Osteoblast (primary cell): ENCODE results near the gene DUSP7. TPM values are rescaled to one million over a fixed set of nuclear protein-coding genes. Genes with fewer than 3 reads are reported as not detected.

Source experiments
- DNase-seq: peaks from one replicate; pipeline ENCODE4 v3.0.0; 2011; ENCODE audit warnings: low spot score, mixed read lengths; ENCODE audit not compliant: insufficient read length; ENCODE audit errors: missing footprints
- H2AFZ ChIP-seq: 2 replicates; pipeline ENCODE4 v1.6.0; 2011; ENCODE audit warnings: mild to moderate bottlenecking, low read length
- H3K27ac ChIP-seq: 2 replicates; pipeline ENCODE4 v1.5.1; 2011; ENCODE audit warnings: mild to moderate bottlenecking, low read depth, low read length, moderate library complexity
- H3K27me3 ChIP-seq: 2 replicates; pipeline ENCODE4 v1.6.0; 2012; ENCODE audit warnings: mild to moderate bottlenecking, control low read depth, inconsistent platforms, low read length, moderate library complexity; ENCODE audit not compliant: insufficient read depth
- H3K36me3 ChIP-seq: 2 replicates; pipeline ENCODE4 v1.5.1; 2011; ENCODE audit warnings: mild to moderate bottlenecking, low read length, control low read depth, moderate library complexity; ENCODE audit not compliant: insufficient read depth
- H3K4me1 ChIP-seq: 2 replicates; pipeline ENCODE4 v1.5.1; 2011; ENCODE audit warnings: mild to moderate bottlenecking, low read length, control low read depth, moderate library complexity; ENCODE audit not compliant: insufficient read depth
- H3K4me2 ChIP-seq: 2 replicates; pipeline ENCODE4 v1.6.0; 2011; ENCODE audit warnings: mild to moderate bottlenecking, low read length; ENCODE audit not compliant: insufficient read depth
- H3K4me3 ChIP-seq: fragments of 200-600 bp; sonication (generic); 3 replicates; pipeline ENCODE4 v1.5.1; 2012; ENCODE audit warnings: mild to moderate bottlenecking, low read length, inconsistent platforms; ENCODE audit not compliant: insufficient read depth
- H3K79me2 ChIP-seq: 2 replicates; pipeline ENCODE4 v1.6.0; 2012; ENCODE audit warnings: mild to moderate bottlenecking, low read length, control low read depth, inconsistent platforms; ENCODE audit not compliant: insufficient read depth
- H3K9me3 ChIP-seq: 2 replicates; pipeline ENCODE4 v1.5.1; 2011; ENCODE audit warnings: low read depth, low read length, control low read depth
- H4K20me1 ChIP-seq: 2 replicates; pipeline ENCODE4 v1.6.0; 2012; ENCODE audit warnings: mild to moderate bottlenecking, low read length, control low read depth; ENCODE audit not compliant: insufficient read depth
- total RNA-seq: library from RNA; depleted of rRNA; stranded (reverse); fragments of >200 nt; gene quantifications from 2 replicates; pipeline ENCODE4 v1.2.3, GENCODE V29; 2012
- TF ChIP-seq, protein P1 (sequence below): IDR thresholded peaks from 2 replicates; pipeline ENCODE4 v1.5.1; 2011; ENCODE audit warnings: mild to moderate bottlenecking, low read depth, low read length, moderate library complexity; ENCODE audit errors: extremely low read depth

The DUSP7 gene
- total RNA-seq, 1 donor = 12.7 TPM

- Histone ChIP-seq H3K36me3 (no peaks in the 10 kb centered on the region), H3K9me3 (no peaks in the 10 kb centered on the region), H3K4me1 (peaks cover 9% of the 10 kb centered on the region), H3K79me2 (no peaks in the 10 kb centered on the region), H3K4me2 (no peak overlapping the region), H2AFZ (no peak overlapping the region), H3K4me3 (no peak overlapping the region), H3K27me3 (no peaks in the 10 kb centered on the region), H4K20me1 (no peaks in the 10 kb centered on the region), H3K27ac (no peak overlapping the region)
- DNase-seq = peak; percentile 70
- TF ChIP-seq, protein P1, sequence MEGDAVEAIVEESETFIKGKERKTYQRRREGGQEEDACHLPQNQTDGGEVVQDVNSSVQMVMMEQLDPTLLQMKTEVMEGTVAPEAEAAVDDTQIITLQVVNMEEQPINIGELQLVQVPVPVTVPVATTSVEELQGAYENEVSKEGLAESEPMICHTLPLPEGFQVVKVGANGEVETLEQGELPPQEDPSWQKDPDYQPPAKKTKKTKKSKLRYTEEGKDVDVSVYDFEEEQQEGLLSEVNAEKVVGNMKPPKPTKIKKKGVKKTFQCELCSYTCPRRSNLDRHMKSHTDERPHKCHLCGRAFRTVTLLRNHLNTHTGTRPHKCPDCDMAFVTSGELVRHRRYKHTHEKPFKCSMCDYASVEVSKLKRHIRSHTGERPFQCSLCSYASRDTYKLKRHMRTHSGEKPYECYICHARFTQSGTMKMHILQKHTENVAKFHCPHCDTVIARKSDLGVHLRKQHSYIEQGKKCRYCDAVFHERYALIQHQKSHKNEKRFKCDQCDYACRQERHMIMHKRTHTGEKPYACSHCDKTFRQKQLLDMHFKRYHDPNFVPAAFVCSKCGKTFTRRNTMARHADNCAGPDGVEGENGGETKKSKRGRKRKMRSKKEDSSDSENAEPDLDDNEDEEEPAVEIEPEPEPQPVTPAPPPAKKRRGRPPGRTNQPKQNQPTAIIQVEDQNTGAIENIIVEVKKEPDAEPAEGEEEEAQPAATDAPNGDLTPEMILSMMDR = no peak
These were observed 41.6 kb upstream of the DUSP7 start for GRCh38 chr3:52097851-52098507.

DNA sequence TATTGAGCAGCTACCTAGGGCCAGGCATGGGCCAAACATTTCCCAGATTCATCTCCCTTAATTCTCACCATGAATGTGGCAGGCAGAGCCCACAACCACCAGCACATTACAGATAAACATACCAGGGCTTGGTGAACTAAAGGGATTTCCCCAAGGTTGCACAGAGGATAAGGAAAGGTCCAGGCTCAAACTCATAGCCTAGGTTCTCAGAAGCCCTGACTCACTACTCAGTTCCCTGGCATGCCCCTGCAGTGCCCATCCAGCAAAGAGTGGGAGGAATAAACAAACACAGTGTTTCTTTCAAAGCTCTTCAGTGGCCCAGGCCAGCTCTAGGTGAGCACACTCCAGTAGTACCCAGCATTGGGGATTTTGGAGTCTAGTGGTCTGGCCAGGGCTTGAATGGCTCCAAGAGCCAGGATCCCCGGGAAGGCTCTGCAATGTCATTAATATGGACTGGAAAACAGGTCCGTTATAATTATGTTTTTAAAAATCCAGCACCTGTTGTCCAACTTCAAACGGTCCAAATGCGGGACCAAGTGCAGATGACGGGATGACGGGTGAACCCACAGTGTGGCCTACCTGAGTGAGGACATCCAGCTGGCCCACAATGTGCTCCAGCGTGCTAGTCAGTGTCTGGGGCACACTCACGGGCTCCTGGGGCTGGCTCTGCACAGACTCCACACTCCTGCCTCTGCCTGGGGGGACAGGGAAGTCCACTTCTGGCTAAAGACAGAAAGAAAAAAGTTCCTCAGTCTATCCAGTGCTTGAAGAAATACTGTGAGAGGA is 39.8 kb upstream of the DUSP7 start:
- Histone ChIP-seq H3K4me2 (no peak overlapping the region), H2AFZ (no peak overlapping the region), H3K79me2 (no peaks in the 10 kb centered on the region), H3K9me3 (no peaks in the 10 kb centered on the region), H4K20me1 (no peaks in the 10 kb centered on the region), H3K27ac (no peak overlapping the region), H3K4me3 (no peak overlapping the region), H3K4me1 (peaks cover 23% of the 10 kb centered on the region), H3K27me3 (no peaks in the 10 kb centered on the region), H3K36me3 (no peaks in the 10 kb centered on the region)
- TF ChIP-seq, protein P1 = no peak
- peak; percentile 46 for DNase-seq

DNA sequence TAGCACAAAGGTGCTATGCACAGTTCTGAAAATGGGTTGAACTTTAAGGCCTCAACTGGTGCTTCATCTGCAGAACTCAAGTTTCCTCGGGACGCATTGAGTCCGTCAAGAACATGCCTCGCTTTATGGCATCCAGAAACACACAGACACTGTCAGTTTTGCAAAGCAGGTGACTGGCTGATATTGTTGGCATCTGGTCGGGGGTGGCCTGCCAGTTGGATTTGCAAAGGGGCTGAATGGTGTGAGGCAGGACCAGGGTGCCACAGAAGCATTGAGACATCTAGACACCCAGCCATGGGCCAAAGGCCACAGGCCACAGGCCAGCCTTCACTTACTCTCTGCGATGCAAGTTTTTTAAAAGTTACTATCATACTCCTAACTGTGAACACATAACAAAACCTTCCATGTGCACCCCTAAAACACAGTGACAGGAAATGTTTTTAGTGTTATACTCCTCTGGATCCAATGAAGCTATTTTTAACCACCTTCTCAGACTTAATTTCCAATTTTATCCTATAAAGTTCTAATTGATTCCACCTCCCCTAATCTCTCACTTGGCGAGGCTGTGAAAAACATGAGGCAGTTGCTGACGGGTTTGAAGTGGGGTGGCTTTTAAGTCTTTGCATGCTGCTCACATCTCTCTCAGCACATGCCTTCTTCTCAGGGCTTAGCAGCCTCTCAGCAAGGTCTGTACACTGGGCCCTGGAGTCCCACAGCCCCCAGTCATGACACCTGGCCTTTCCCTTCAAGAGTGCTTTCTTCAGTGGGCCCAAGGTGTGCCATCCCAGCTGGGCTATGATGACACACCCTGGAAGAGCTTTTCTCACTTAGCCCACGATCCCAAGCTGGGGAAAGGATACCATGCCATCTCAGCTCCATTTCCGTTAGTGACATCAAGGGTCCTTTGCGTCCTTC is 38.5 kb upstream of the DUSP7 start:
- Histone ChIP-seq H2AFZ (no peak overlapping the region), H3K27me3 (no peaks in the 10 kb centered on the region), H3K79me2 (no peaks in the 10 kb centered on the region), H3K4me3 (no peak overlapping the region), H3K4me2 (no peak overlapping the region), H3K27ac (no peak overlapping the region), H3K36me3 (no peaks in the 10 kb centered on the region), H3K4me1 (peaks cover 37% of the 10 kb centered on the region), H3K9me3 (no peaks in the 10 kb centered on the region), H4K20me1 (no peaks in the 10 kb centered on the region)
- TF ChIP-seq, protein P1 = no peak
- no peak for DNase-seq
